Right renal cortex interstitium (tissue), 3 donors: ENCODE data around the gene NFIA. TPM values are rescaled to one million over a fixed set of nuclear protein-coding genes. Genes with fewer than 3 reads are reported as not detected.
A peak's percentile ranks its signal among the peaks of the same experiment; 100 is the strongest.

Experiments used
- DNase-seq, 3 donors: peaks; one replicate each; pipeline ENCODE4 v3.0.0-alpha.2; 2013; ENCODE audit warnings: low read depth in 3 of 3, low spot score in 2 of 3
- polyA plus RNA-seq, 3 donors: library from polyadenylated mRNA; unstranded; fragments of 120-200 nt; gene quantifications; one replicate each; pipeline ENCODE4 v1.2.1, GENCODE V29; 2013; ENCODE audit not compliant: insufficient read length in 3 of 3

NFIA gene
- polyA plus RNA-seq, 3 donors: 15.8 to 17.3 (median 16.3) TPM

- no peak for DNase-seq
Observed at GRCh38 chr1:61237659-61238358, 155.4 kb downstream of the NFIA start.

DNA sequence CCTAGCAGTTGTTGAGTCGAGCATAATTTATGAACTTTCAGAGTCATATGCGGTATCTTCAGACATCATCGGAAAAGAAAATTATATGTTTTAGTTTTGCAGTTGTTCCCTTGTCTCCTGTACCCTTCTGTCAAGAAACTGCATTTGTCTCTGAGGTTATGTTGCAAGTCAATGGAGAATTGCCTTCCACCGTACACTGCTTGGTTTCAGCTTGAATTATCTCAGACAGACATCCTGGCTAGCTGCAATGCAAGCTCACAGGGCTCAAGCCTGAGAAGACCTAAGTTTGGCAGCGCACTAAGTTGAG, 156.0 kb downstream of the NFIA start:
- DNase-seq: no peak

- DNase-seq: no peak
Observed at GRCh38 chr1:61240878-61241277, 158.5 kb downstream of the NFIA start.

DNA sequence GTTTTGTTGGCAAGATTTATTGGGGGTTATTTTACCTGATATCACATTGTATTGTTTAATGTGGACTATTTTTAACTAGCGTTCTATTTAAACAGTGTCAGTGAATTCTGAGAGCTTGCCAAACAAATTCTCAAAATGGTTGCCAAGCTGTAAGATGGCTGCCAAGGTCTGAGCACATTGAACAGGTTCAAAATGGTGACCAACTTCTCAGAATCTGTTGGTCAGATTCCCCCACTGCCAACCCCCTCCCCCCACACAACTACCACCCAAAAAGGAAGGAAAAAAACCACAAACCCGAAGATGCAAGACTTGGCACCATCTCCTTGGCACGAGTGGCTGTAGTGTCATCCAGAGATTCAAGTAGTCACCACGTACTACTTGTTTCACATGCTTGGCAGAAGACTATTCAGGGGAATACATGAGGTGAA, 159.1 kb downstream of the NFIA start:
- no peak for DNase-seq

DNA sequence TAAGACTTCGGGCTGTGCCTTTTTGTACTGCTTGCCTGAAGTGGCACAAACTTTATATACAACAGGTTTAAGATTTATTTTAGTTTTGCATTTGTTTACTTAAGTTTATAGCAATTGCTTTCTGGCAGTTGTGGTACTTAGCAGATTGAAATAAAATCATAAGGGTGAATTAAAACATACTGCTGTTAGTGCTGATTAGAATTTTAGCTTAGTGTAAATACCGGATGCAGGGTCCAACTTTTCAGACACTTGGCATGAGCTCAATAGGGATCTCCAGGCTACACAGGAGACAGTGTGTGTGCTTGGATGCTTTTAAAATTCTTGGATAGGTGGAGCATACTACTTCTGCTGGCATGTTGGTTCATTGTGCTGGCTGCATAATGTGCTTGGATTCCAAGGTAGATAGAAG, 159.6 kb downstream of the NFIA start:
- DNase-seq: no peak

GRCh38 chr1:61244114-61244513, 161.8 kb downstream of the NFIA start:
- DNase-seq: no peak

DNA sequence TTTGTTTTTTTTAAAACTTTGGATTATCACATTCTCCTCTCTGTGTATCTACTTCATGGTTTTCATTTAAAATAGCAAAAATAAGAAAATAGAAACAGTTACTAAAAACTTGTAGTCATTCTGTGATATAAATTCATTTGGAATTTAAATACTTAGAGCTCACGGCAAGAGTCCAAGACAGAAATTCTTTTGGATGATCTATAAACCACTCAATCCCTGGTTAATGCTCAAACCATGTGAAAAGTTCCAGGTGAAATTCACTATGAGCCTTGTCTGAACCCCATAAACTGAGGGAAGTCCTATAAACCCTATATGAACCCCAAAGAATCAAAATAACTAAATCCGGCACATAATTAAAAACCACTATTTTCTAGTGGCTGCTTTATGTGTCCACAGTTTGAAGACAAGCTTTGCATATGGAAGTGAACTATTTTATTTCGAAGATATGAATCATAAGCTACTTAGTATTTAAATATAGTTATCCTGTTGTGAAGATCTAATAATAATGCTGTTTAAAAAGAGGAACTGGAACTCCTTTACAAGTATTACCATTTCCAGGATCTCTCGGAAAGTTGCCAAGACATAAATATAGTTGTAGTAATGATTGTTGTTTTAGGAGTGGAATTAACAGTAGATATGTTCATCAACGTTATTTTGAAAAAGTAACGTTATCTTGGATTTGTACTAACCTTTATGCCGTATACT, 163.5 kb downstream of the NFIA start:
- DNase-seq: no peak

GRCh38 chr1:61247051-61247825, 164.9 kb downstream of the NFIA start:
- no peak for DNase-seq

- DNase-seq: no peak
Observed at GRCh38 chr1:61247881-61248752, 165.8 kb downstream of the NFIA start.

DNA sequence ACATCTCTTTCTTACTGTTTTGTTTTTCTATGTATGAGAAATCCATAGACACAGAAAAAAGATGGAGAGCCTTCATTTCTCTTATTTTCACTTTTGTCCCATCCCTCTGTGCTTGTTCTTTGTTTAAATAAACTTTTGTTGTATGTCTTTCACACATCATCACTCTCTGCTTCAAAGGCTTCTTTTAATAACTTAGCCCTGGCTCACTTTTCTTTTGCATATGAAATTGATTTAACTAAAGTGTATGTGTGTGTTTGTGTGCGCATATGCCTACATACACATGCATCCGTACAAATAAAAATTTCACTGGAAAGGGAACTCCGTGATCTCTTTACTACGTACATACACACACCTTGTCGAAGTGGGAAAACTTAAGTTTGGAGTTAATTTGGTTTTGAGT, 168.6 kb downstream of the NFIA start:
- DNase-seq: no peak

DNA sequence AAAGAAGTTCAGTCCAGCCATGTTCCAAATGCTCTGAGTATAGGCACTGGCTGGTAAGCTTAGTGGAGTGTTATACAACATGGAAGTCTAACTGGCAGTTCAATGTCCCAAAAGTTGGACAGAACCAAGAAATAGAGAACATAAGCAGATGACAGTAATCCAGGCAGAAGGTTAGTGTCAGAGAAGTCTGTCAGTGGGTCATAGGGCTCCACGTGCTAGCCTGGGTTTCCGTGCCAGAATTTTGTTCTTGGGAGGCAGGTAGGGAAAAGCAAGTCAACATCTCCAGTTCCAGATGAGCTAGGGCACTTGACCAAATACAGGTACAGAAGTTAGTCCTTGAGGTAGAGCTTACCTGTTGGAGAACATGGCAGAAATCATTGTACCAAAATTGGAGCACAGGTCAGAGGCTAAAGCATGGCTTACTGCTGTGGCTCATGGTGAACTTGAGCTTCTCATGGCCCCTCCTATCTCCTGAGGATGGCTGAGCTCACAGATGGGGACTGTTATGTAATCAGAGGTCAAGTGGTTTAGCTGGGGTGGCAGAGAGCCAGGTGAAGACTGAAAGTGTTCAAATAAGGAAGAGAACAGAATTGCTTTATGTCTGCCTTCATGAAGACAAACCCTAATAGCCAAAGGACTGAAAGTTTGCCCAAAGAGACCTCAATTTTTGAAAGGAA, 170.8 kb downstream of the NFIA start:
- no peak for DNase-seq

- DNase-seq: no peak
Observed at GRCh38 chr1:61253912-61254633, 171.7 kb downstream of the NFIA start.

- peak; percentile 54 to 76 (median 73) for DNase-seq
Observed at GRCh38 chr1:61254634-61255357, 172.4 kb downstream of the NFIA start.

DNA sequence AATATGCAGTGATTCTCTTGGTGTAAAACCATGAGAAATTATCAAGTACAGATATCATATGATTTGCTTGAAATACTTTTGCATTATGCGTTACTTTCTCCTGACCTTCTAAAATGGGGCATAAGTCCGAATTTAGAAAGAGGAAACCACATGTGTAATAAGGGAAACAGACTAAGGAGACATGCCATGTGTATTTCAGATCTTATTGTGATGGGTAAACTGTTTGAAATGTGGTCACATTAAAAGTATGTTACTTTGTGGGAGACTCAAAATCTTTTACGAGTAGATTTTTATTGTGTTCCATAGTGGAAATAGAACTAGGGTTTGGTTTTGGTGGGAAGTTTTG, 173.0 kb downstream of the NFIA start:
- DNase-seq: no peak

GRCh38 chr1:61259379-61260148, 177.2 kb downstream of the NFIA start:
- DNase-seq: no peak

GRCh38 chr1:61260171-61260570, 177.8 kb downstream of the NFIA start:
- no peak for DNase-seq

DNA sequence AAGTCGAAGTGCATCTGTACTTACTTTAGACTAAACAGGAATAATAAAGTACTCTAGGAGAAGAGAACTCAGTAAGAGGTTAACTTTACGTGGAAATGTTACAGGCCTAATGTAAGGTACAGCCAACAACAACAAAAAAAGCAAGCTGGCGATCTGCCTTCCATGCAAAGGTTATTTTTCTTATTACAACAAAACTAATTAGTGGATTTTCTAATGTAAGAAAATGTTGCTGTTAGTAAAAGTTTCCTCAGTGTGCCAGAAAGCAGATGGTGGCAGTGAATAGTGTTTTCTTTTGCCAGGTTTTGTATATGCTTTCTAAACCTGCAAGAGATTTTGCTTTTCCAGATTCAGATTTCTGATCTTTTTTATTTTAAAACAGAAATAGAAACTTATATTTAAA, 179.2 kb downstream of the NFIA start:
- no peak for DNase-seq
